Activated CD8-positive, alpha-beta memory T cell treated with anti-CD3 and anti-CD28 coated beads for 1 hour (primary cell): Measurements from ENCODE around the gene EMP2.
"Not testable (repeated sequence)": the region's sequence is repeated elsewhere in the genome, so short reads cannot be mapped to it uniquely, and the experiment has no call there.

ENCODE experiments used
- DNase-seq, 2 donors: peaks; one replicate each; pipeline ENCODE4 v3.0.0-alpha.2; 2020; ENCODE audit warnings: low read depth in 1 of 2; ENCODE audit errors: extremely low read depth in 1 of 2

Gene EMP2

DNA sequence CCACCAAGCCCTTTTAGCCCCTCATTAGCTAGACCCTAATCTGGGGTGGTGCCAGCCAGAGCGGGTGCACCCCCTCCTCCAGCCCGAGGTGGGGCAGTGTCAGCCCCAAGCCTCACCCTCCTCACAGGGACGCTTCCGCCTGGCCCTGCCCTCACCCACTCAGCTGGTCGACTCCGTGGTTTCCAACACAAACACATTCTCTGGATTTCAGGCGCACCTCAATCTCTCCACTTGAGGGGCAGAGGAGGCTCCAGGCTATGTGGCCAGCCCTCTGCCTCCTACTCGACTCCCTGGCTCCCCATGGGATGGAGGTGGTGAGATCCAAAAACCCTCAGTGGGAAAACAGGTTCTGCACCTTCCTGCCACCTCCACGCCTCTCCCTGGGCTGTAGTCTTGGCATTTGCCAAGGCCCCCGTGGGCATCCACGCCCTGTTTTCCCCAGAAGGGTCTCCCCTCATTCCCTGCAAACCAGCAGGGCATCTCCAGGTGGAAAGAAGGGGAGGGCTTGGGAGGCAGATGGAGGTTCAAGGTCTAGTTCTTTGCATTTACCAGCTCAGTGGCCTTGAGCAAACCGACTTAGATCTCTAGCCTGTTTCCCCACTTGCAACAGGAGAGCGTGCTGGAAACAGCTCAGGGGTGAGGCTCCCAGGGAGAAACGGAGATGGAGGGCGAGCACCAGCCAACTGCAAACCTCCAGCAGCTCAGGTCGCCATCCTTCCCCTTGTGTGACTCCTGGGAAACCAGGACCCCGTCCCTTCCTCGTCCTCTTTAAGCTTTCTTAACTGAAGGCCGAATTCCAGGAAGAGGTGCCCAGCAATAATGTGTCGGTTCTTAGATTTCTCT, 1.7 kb downstream of the EMP2 start:
- DNase-seq = no peak

DNA sequence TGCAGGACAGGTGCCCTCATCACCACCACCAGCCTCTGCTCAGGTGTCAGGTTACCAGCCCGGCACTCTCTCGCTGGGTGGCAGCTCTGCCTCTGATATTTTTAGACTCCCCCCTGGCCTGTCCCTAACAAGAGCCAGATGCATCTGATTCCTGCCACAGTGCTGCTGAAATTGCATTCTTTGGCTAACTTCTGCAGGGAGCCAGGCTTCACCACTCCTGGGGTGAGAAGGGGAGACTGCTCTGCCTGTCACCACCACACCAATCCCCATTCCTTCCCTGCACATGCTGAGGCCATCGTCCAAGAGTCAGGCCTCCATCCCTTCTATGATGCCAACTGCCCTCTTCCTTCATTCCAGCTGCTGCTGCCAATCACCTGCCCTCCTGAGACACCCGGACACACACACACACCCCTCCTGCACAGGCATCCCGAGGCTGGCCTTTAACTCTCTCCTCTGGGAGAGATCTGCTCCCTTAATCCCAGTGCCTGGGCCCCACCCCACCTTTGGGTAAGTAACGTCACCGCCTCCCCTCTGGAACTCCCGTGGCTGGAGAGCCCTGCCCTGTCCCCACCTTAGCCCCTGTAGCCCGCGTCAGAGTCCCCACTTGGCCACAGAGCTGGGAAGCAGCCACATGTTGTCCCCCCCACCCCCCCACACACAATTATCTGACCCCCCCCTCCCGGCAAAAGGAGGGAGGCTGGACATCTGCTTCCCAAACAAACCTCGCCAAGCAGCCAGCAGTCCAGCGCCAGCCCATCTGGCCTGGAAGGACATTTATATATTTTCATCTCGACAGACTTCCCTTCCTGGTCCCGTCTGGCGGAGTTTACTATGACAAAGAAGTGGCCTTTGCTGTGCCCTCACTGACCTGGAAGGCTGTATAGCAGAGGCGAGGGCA, 2.8 kb downstream of the EMP2 start:
- no peak for DNase-seq

DNA sequence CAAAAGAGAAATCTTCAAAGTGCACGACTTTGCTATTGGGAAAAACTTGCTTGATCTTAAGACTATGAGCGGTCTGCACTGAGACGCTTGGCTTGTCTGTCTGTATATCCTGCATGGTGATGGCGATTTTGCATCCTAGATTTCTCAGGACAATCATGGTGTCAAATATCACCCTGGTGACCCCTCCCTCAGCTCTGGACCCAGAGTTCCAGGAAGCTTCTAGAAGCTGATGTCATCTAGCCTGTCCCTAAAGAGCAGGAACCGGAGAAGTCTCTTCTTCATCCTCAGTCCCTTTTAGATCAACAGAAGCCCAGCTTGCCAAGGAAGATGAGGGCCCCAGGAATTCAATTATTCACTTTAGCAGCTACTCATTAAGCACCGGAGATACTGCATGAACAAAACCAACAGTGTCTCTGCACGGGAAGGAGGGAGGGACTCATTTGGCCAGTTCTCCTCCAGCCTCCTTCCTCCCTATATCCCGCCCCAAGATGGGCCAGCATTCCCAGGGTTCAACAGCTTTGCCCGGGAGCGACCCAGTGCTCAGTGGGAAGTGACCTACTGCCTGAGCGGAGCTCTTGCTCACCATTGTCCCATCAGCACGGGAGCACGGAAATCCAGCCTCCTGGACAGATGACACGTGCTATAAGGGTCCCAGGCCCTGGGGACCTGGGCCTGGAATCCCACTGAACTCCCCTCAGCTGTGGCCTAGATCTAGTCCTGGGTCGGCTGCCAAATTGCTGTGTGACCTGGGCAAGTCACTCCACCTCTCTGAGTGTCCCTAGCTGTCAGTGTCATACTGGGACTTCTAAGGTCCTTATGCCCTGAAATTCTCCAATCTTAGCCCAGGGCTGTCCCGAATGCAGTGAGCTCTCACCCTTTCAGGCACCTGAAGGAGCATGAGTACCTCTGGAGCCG, 3.8 kb downstream of the EMP2 start:
- no peak for DNase-seq

DNA sequence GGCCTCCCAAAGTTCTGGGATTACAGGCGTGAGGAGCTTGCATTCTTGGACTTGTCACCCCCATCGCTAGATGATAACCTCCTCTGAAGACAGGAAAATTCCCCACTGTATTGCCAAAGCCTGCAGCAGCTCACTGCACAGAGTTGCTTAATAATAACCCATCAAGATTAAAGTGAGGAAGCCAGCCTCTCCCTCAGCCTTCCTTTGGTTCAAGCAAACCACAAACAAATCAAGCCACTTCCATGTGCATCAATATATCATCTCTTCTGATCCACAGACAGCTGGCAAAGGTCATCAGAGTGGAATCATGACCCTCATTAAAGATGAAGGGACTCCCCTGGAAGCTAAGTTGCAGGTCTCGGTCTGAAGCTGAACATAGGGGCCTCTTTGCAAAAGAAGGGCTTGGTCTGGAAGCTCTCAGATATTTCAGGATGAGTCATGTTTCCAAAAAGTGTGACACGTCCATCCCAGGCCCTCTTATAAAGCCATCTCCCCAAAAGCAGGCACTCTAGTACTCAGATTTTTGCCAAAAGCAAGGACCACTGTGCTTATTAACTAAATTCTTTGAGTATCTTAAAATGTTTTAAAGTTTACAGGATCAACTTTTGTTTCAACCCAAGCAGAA, 4.8 kb downstream of the EMP2 start:
- no peak for DNase-seq

DNA sequence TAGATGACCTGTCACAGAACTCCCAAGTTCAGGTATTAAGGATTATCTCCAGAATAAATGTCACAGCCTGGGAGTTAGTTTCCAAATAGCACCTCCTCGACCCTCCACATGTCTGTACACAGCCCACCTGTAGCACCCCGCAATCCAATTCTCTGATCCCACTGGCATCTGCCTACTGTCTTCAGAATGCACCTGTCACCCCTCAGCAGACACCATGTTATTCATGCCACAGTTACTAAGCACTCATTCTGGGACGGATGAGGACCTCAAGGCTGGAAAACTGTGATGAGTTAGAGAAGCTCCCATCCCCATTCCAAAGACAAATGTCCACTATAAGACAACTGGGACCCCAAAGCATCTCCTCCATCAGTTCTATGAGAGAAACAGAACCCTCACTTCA, 7.8 kb downstream of the EMP2 start:
- DNase-seq = no peak

DNA sequence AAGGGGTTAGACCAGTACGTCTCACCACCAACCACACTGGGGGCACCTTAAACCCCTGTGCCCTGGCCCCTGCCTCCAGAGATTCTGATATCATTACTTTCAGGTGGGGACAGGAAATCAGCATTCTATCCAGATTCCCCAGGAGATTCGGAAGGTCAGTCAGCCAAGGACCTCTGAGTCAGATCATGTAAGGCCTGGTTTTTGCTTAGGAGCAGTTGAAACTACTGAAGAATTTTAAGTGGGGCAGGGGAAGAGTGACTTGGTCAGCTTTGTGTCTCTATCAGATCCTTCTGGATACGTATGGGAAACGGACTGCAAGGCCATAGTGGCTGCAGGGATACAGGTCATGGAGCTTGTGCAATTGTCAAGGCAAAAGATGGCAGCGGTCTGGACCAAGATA, 9.0 kb downstream of the EMP2 start:
- no peak for DNase-seq

DNA sequence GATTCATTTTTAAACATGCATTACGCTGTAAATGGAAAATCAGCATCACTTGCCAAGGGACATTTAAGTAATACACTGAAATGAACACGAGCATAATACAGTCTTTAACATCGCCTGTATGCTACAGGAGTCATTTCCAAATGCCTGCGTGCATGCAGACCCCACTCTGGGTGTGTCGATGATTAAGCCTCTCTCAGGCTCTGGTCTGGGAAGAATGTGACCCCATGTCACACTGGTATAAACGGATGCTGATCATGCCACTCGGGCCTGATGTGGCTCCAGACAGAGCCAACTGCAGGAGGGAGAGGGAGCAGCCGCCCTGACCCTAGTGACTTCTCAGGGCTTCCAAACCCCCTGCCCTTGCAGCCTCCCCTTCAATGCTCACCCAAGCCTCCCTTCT, 10.8 kb downstream of the EMP2 start:
- DNase-seq = no peak

DNA sequence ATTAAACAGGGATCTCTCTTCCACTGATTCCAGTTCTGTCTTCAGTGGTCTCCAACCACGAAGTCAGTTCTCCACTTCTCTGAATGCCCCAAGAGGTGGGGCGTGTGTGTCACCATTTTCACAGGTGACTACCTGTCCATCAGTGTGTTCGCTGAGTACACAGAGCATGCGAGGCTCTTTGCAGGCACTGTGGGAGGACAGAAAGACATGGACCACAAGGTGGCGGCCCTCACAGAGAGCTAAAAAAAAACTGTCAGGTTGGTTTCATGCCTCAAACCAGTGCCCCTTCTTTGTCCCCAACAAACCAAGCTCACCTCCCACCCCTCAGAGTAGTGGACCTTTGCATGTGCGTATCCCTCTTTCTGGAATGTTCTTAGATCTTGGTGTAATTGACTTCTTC, 13.8 kb downstream of the EMP2 start:
- no peak for DNase-seq

DNA sequence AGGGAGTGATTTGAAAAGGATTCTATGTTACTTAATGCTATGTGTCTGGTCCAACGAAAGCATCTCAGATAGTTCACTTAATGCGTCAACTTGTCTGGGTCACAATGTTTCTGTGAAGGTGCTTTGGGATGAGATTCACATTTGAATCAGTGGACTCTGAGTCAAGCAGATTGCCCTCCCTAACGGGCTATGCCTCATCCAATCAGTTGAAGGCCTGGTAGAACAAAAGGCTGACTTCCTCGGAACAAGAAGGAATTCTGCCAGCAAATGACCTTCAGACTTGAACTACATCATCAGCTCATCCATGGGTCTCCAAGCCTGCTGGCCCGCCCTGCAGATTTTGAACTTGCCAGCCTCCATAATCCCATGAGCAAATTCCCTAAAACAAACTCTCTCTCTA, 15.2 kb downstream of the EMP2 start:
- DNase-seq = no peak

DNA sequence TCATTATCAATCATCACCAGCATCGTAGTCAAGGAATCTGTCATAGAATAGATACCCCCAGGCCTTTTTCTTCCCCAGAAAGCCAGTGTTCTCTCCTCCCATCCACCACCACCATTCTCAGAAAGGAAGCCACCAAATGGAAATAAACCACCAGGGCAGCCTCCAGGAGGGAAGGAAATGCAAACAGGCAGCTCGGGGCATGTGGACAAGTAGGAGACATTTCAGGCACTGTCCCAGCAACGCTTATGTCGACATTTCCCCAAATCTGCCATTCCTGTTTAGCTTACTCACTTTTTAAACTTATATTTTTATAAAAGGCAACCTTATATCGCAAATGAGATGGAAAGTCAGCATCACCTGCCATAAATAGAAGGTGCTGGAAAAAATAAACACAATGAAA, 15.8 kb downstream of the EMP2 start:
- no peak for DNase-seq

DNA sequence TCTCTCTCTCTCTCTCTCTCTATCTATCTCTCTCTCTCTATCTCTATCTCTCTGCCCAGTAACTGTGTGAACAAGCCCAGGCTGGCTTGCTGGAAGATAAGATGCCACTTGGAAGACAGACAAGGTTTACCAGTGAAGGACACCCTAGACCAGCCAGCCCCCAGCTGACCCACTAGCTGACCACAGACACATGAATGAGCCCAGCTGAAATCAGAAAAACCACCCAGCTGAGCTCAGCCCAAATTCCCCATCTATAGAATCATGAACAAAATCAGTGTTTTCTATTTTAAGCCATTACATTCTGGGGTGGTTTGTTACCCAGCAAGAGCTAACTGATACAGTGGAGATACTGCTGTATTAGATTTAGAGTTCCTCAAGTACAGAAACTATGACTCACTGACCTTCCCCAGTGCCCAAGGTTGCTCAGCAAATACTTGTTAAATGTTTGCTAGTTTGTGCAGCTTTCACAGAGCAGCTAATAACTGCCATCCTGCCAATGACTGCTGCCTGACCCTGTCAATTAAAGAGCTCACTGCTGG, 18.0 kb downstream of the EMP2 start:
- DNase-seq = no peak

DNA sequence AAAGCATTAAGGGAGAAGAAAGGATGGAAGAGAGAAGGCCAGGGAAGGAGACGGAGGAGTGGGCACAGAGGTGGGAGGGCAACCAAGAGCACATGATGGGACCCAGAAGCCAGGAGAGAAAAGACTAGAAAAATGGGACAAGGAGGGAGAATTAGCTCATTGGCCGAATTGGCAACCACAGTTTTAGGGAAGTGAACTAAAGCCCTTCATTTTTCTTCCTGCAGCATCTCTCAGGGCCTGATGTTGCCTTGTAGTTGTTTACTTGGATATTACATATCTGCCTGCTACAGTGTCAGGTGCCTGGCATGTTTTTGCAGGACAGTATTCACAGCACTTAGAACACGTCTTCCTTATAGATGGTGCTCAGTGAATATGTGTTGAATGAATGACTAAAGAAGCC, 19.0 kb downstream of the EMP2 start:
- DNase-seq = no peak

DNA sequence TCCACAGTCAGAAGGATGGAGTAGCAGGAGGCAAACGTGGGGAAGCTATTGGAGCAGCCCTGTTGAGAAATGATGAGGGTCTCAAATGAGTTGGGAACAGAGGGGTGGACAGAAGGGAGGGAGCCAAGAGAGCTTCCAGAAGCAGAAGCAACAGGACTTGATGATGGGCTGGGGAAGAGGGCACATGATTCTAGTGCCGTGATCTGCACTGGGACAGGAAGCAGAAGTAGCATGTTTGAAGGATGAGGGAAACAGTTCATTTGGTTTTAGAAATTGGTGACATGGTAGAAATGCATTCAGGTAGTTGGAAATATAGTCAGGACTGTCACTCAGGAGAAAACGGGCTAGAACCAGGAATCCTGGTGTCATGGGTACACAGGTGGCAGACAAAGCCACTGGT, 19.4 kb downstream of the EMP2 start:
- DNase-seq = no peak

DNA sequence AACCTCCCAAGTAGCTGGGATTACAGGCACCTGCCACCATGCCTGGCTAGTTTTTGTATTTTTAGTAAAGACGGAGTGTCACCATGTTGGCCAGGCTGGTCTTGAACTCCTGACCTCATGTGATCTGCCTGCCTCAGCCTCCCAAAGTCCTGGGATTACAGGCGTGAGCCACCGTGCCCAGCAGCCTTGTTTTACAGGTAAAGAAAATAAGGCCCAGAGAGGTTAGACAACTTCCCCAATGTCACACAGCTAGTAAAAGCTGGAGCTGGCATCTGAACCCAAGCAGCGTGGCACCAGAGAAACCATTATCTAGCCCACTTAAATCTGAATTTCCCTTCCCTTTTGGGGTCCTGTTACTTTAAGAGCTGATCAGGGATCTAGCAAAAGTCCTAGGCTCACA, 20.6 kb downstream of the EMP2 start:
- not testable (repeated sequence) for DNase-seq

DNA sequence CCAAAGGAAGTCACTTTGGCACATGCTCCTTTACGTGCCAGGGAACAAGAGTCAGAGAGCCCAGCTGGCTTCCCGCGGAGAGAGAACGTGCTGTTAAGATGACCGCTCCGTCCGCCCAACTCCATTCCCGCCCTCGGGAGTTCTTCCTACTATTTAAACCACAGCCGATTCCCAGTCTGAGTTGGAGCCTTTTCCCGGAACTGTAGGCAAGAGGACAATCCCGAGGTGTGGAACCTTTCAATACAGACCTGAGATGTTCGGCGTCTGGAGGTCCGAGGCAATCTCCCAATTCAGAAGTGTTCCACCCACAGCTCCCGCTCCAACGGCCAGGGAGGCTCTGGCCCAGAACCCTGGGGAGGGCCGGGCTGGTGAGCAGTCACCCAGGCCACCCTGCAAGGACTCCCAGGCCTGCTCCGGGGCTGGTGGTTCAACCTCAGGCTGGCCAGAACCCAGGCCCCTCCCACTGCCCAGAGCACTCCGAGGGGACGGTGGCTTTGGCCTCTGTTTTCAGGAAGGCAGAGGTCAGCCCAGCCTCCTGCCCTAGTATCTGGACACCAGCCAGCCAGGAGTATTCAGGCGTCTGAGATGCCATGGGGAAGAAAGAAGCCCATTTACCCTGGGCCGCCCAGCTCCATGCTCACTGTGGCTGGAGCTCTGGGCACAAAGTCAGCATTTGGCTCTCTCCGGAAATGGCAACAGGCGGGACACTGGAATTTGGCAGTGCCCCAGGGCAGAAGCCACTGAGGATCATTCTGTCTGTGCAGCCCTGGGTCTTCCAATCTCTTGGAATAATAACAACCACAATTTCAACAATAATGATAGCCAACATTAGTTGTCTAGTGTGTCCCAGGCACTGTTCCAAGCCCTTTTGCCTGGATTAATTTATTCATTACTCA, 21.4 kb downstream of the EMP2 start:
- no peak for DNase-seq

DNA sequence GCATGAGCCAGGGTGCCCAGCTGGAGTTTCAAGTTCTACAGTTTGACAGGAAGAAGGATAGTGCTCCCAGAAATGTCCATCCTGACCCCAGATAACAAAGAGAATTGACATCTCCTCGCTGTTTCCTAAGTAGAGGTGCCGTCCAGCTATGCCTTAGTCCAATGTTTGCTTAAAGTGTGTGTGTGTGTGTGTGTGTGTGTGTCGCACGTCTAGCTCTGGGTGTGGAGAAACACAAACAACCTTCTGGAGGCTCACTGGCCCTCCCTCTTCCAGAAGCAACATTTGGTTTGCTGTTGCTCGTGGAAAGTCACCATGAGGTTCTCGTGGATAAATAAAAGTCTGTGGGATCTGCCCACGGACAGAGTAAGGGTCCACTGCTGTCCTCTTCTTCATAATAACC, 22.1 kb downstream of the EMP2 start:
- DNase-seq = no peak

DNA sequence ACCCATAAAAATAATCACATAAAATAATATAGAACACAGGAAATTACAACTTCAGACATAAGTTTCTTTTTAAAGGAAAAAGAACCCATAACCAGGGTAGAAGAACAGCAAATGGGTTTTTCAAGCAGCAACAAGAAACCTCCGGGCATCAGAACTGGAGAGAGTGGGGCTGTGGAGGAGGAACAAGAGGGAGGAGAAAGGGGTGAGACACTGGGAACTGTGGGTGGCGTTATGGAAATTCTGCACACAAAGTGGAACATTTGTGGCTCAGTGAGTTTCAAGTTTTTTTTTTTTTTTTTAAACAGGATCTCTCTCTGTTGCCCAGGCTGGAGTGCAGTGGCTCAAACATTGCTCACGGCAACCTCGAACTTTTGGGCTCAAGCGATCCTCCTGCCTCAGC, 22.6 kb downstream of the EMP2 start:
- DNase-seq = no peak

DNA sequence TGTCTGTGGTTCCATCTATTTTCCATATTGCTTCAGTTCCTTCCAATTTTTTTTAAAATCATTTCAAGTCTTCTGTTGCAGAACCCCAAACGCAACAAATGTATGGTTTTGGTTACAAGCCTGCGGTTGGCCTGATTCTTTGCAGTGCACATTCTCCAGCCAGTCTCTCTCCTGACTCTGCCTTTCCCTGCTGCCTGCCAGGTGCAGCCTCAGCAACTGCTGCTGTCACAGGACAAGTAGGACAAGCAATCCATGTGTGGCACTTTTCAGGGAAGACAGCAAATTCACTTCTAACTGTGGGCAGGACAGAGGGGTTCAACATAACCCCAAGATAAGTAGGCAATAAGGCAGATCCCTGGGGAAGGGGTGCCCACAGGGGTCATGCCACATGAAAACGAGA, 24.2 kb downstream of the EMP2 start:
- no peak for DNase-seq

DNA sequence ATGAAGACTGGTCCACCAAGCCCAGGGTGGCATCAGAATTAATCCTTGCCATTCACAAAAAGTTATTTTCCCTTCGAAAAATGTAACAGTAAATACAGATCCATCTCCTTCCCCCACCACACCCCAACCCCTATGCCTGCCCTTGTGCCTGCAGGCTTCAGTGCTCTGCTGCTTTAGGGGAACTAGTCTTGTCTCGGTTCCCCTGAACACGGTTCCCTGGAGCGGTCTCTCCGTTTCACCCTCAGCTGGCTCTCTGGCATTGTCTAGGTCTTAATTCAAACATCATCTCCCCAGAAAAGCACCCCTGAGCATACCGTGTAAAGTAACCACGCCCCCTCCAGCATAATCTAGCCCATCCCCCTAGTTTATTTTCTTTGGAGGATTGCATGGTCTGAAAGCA, 25.8 kb downstream of the EMP2 start:
- no peak for DNase-seq
